IMR-90 (cell line): Measurements from ENCODE around the gene NHSL1. TPM values are rescaled to one million over a fixed set of nuclear protein-coding genes. Genes with fewer than 3 reads are reported as not detected.

Source experiments
- ATAC-seq: fragments of 200-7000 bp; cut with Tn5 transposase; 2 replicates; pipeline ENCODE4 v1.9.1; 2020; ENCODE audit warnings: low read depth, mild to moderate bottlenecking, moderate library complexity
- BruUV-seq: library from RNA; stranded (reverse); fragments of 400-500 nt; replicated peaks from 2 replicates; lab custom pipeline; 2021; lab: Mats Ljungman, UMichigan
- CTCF ChIA-PET: fragments of 300-600 bp; formaldehyde crosslinking; extraction: SDS; loops from one replicate; lab custom pipeline; 2021; ENCODE audit warnings: antibody characterized with exemption; lab: Yijun Ruan, JAX
- POLR2A ChIA-PET: fragments of 300-600 bp; sonication (Branson Sonifier 250); formaldehyde crosslinking; loops from one replicate; lab custom pipeline; 2022; ENCODE audit warnings: antibody characterized with exemption; ENCODE audit not compliant: unreplicated experiment; lab: Charles Lee
- DNase-seq: peaks from one replicate; pipeline ENCODE4 v3.0.0; 2013
- H2AFZ ChIP-seq: replicated peaks from 2 replicates; pipeline ENCODE3; 2013; ENCODE audit warnings: low read length, mild to moderate bottlenecking; ENCODE audit not compliant: poor library complexity
- H2AK5ac ChIP-seq: 2 replicates; pipeline ENCODE4 v1.6.1; 2013; ENCODE audit warnings: low read depth, low read length, inconsistent platforms
- H2AK9ac ChIP-seq: replicated peaks from 2 replicates; pipeline ENCODE3; 2013; ENCODE audit warnings: mild to moderate bottlenecking, low read depth, low read length, moderate library complexity; ENCODE audit not compliant: poor library complexity
- H2BK120ac ChIP-seq: 2 replicates; pipeline ENCODE4 v1.6.1; 2013; ENCODE audit warnings: low read depth, low read length, inconsistent platforms
- H2BK15ac ChIP-seq: 3 replicates; pipeline ENCODE4 v1.6.1; 2013; ENCODE audit warnings: low read depth, low read length, inconsistent platforms
- H2BK20ac ChIP-seq: 2 replicates; pipeline ENCODE4 v1.6.1; 2013; ENCODE audit warnings: low read depth, mild to moderate bottlenecking, inconsistent platforms, low read length, moderate library complexity
- H2BK5ac ChIP-seq: 2 replicates; pipeline ENCODE4 v1.6.1; 2013; ENCODE audit warnings: mild to moderate bottlenecking, low read depth, low read length, inconsistent platforms; ENCODE audit not compliant: poor library complexity, severe bottlenecking
- H3K14ac ChIP-seq: replicated peaks from 2 replicates; pipeline ENCODE4 v1.6.1; 2013; ENCODE audit warnings: low read depth, low read length, inconsistent platforms
- H3K18ac ChIP-seq: 2 replicates; pipeline ENCODE4 v1.6.1; 2013; ENCODE audit warnings: low read depth, low read length, control low read depth
- H3K23ac ChIP-seq: 2 replicates; pipeline ENCODE4 v1.6.1; 2013; ENCODE audit warnings: low read depth, low read length, inconsistent platforms
- H3K27ac ChIP-seq: 2 replicates; pipeline ENCODE4 v1.5.1; 2013; ENCODE audit warnings: mild to moderate bottlenecking, control low read depth, low read length; ENCODE audit not compliant: insufficient read depth
- H3K27me3 ChIP-seq: 2 replicates; pipeline ENCODE4 v1.6.1; 2013; ENCODE audit warnings: low read length; ENCODE audit not compliant: control insufficient read depth, insufficient read depth
- H3K36me3 ChIP-seq: 2 replicates; pipeline ENCODE4 v1.6.1; 2013; ENCODE audit warnings: low read length, mixed read lengths; ENCODE audit not compliant: control insufficient read depth, insufficient read depth
- H3K4ac ChIP-seq: 2 replicates; pipeline ENCODE4 v1.6.1; 2013; ENCODE audit warnings: low read depth, low read length, inconsistent platforms
- H3K4me1 ChIP-seq: 2 replicates; pipeline ENCODE4 v1.6.1; 2013; ENCODE audit warnings: low read length, mixed read lengths; ENCODE audit not compliant: control insufficient read depth, insufficient read depth
- H3K4me2 ChIP-seq: 2 replicates; pipeline ENCODE4 v1.6.1; 2013; ENCODE audit warnings: low read depth, mild to moderate bottlenecking, control low read depth, low read length, moderate library complexity
- H3K4me3 ChIP-seq: 2 replicates; pipeline ENCODE4 v1.5.1; 2013; ENCODE audit warnings: low read depth, mild to moderate bottlenecking, control low read depth, low read length, moderate library complexity; ENCODE audit not compliant: insufficient read depth
- H3K56ac ChIP-seq: 2 replicates; pipeline ENCODE4 v1.6.1; 2013; ENCODE audit warnings: low read length, inconsistent platforms; ENCODE audit not compliant: insufficient read depth; ENCODE audit errors: extremely low read depth
- H3K79me1 ChIP-seq, 2 experiments: 2 replicates each; pipeline ENCODE4 v1.6.1; 2013; ENCODE audit warnings: low read length in 2 of 2, inconsistent platforms in 1 of 2, low read depth in 1 of 2
- H3K9ac ChIP-seq: 2 replicates; pipeline ENCODE4 v1.6.1; 2013; ENCODE audit warnings: low read depth, low read length, control low read depth
- H3K9me1 ChIP-seq: 2 replicates; pipeline ENCODE4 v1.6.1; 2013; ENCODE audit warnings: low read length, inconsistent platforms; ENCODE audit not compliant: insufficient read depth
- H3K9me3 ChIP-seq: 2 replicates; pipeline ENCODE4 v1.6.1; 2013; ENCODE audit warnings: low read length; ENCODE audit not compliant: control insufficient read depth, insufficient read depth
- H4K20me1 ChIP-seq: 2 replicates; pipeline ENCODE4 v1.6.1; 2013; ENCODE audit warnings: low read length, inconsistent platforms; ENCODE audit not compliant: insufficient read depth
- H4K5ac ChIP-seq: 2 replicates; pipeline ENCODE4 v1.6.1; 2013; ENCODE audit warnings: mild to moderate bottlenecking, low read depth, low read length, control low read depth
- H4K8ac ChIP-seq, 2 experiments: 2 replicates each; pipeline ENCODE4 v1.6.1; 2013; ENCODE audit warnings: low read depth in 2 of 2, low read length in 2 of 2, control low read depth in 1 of 2, inconsistent platforms in 1 of 2
- H4K91ac ChIP-seq: 2 replicates; pipeline ENCODE4 v1.6.1; 2013; ENCODE audit warnings: low read depth, low read length, inconsistent platforms; ENCODE audit not compliant: insufficient read depth
- BHLHE40 ChIP-seq: fragments of 150-350 bp; IDR thresholded peaks from 2 replicates; pipeline ENCODE4 v1.6.1; 2016; ENCODE audit warnings: mild to moderate bottlenecking, low read depth, low read length
- CEBPB ChIP-seq: IDR thresholded peaks from 2 replicates; pipeline ENCODE4 v1.6.1; 2012; ENCODE audit warnings: low read depth, low read length, improper control_type of control experiment
- CHD1 ChIP-seq: IDR thresholded peaks from 2 replicates; pipeline ENCODE4 v1.6.1; 2012; ENCODE audit warnings: low read depth, low read length, improper control_type of control experiment
- FOS ChIP-seq: fragments of 150-350 bp; IDR thresholded peaks from 2 replicates; pipeline ENCODE4 v1.6.1; 2016; ENCODE audit warnings: low read depth, low read length
- MAFK ChIP-seq: IDR thresholded peaks from 2 replicates; pipeline ENCODE4 v1.6.1; 2012; ENCODE audit warnings: low read depth, low read length, improper control_type of control experiment
- MAZ ChIP-seq: IDR thresholded peaks from 2 replicates; pipeline ENCODE4 v1.6.1; 2012; ENCODE audit warnings: low read depth, mild to moderate bottlenecking, low read length, improper control_type of control experiment, moderate library complexity, borderline replicate concordance
- MXI1 ChIP-seq: IDR thresholded peaks from 2 replicates; pipeline ENCODE4 v1.6.1; 2012; ENCODE audit warnings: low read depth, mild to moderate bottlenecking, low read length, moderate library complexity, borderline replicate concordance
- NFE2L2 ChIP-seq: fragments of 150-350 bp; IDR thresholded peaks from 2 replicates; pipeline ENCODE4 v1.6.1; 2016; ENCODE audit warnings: low read depth, mild to moderate bottlenecking, low read length
- POLR2A ChIP-seq: IDR thresholded peaks from 2 replicates; pipeline ENCODE4 v1.6.1; 2012; ENCODE audit warnings: mild to moderate bottlenecking, low read depth, low read length
- RAD21 ChIP-seq: IDR thresholded peaks from 2 replicates; pipeline ENCODE4 v1.6.1; 2012; ENCODE audit warnings: low read length, improper control_type of control experiment
- RCOR1 ChIP-seq: IDR thresholded peaks from 2 replicates; pipeline ENCODE4 v1.6.1; 2012; ENCODE audit warnings: mild to moderate bottlenecking, low read length, improper control_type of control experiment; ENCODE audit not compliant: insufficient replicate concordance
- RFX5 ChIP-seq: IDR thresholded peaks from 2 replicates; pipeline ENCODE4 v1.8.0; 2012; ENCODE audit warnings: low read depth, mild to moderate bottlenecking, low read length, moderate library complexity
- SMC3 ChIP-seq: fragments of 150-350 bp; IDR thresholded peaks from 2 replicates; pipeline ENCODE4 v1.6.1; 2016; ENCODE audit warnings: low read depth, mild to moderate bottlenecking, antibody characterized with exemption, low read length, moderate library complexity
- WGBS, 2 experiments: methylation state at CpG; one replicate each; pipeline versions ENCODE4 v1.1.5 to v1.1.7; 2013; ENCODE audit warnings: missing lambda C conversion rate in 2 of 2; ENCODE audit not compliant: insufficient read length in 1 of 2; ENCODE audit errors: extremely low coverage in 2 of 2; 5-methylcytosine and 5-hydroxymethylcytosine counted together
- dilution Hi-C: fragments of 300-500 bp; cut with HindIII; formaldehyde crosslinking; loops from one replicate; pipeline ENCODE4 v1.14.3; 2018; ENCODE audit warnings: low sequenced_read_pairs; ENCODE audit not compliant: unreplicated experiment
- in situ Hi-C: fragments of 300-500 bp; cut with MboI; formaldehyde crosslinking; loops from 3 replicates; pipeline ENCODE4 v1.14.3; 2019; ENCODE audit warnings: low sequenced_read_pairs, inconsistent platforms, mixed read lengths
- intact Hi-C: fragments of 100-400 bp; cut with micrococcal nuclease; formaldehyde crosslinking; loops from 2 replicates; pipeline ENCODE4 v1.10.0; 2022
- polyA plus RNA-seq, 3 experiments: library from polyadenylated mRNA; depleted of rRNA; stranded (reverse); fragments of >200 nt; gene quantifications; 2 replicates each; pipeline ENCODE4 v1.2.3, GENCODE V29; 2012; ENCODE audit warnings: low replicate concordance in 1 of 3
- total RNA-seq: library from RNA; depleted of rRNA; stranded (reverse); fragments of >200 nt; gene quantifications from 2 replicates; pipeline ENCODE4 v1.2.3, GENCODE V29; 2012
- TF ChIP-seq, protein P1 (sequence below): fragments of 150-350 bp; IDR thresholded peaks from 2 replicates; pipeline ENCODE4 v1.6.1; 2017; ENCODE audit warnings: mild to moderate bottlenecking, antibody characterized with exemption, low read length, low read depth
- TF ChIP-seq, protein P2 (sequence below): fragments of 150-350 bp; IDR thresholded peaks from 2 replicates; pipeline ENCODE4 v1.6.1; 2016; ENCODE audit warnings: low read depth, mild to moderate bottlenecking, low read length, moderate library complexity, borderline replicate concordance
- TF ChIP-seq, protein P3 (sequence below): conservative IDR thresholded peaks from 2 replicates; pipeline ENCODE4 v1.5.1; 2012; ENCODE audit warnings: mild to moderate bottlenecking, low read depth, low read length, improper control_type of control experiment

NHSL1 gene
- total and polyA plus RNA-seq, 2 of the 4 experiments (the other 2 are of a cell fraction) = 5.6 to 7.2 TPM

DNA sequence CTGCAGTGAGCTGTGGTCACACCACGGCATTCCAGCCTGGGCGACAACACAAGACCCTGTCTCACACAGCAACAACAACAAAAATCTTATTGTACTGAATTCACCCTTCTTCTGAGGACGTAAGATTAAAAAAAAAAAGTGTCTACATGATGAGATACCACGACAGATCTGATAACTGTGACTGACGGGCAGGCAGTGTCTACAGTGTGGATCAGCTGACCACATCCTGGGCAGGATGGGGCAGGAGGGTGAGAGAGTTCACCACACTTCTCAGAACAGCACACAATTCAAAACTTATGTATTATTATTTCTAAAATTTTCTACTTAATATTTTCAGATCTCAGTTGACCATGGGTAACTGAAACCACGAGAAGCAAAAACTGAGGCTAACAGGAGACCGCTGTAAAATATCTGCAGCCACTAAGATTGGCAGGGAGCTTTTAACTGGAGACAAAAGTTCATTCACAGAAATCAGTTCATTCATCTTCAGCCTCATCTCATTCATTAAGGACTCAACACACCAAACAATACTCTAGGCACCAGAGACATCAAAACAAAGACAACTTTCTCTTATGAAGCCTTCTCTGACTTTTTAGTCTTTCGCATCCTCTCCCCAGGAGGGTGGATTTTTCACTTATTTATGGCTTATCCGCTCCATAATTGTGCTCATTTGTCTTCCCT lies 15.7 kb upstream of the NHSL1 start:
- Histone ChIP-seq H2AK5ac (no peak overlapping the region), H2BK20ac (no peak overlapping the region), H3K27me3 (no peaks in the 10 kb centered on the region), H3K79me1 (peaks cover 25 to 32% of the 10 kb centered on the region in 2 experiments), H4K5ac (no peak overlapping the region), H2AFZ (no peak overlapping the region), H4K8ac (no peak overlapping the region), H3K23ac (no peak overlapping the region), H3K18ac (no peak overlapping the region), H3K4me2 (no peak overlapping the region), H3K4me3 (no peak overlapping the region), H3K36me3 (no peaks in the 10 kb centered on the region), H3K9me1 (peaks cover 10% of the 10 kb centered on the region), H3K4me1 (no peaks in the 10 kb centered on the region), H2AK9ac (no peak overlapping the region), H3K56ac (no peak overlapping the region), H2BK120ac (no peak overlapping the region), H3K27ac (no peak overlapping the region), H2BK15ac (no peak overlapping the region), H3K14ac (peak overlapping the region; percentile 1; the same call in 1 of the 2 replicates), H3K9ac (no peak overlapping the region), H4K91ac (no peak overlapping the region), H2BK5ac (no peak overlapping the region), H3K9me3 (peaks cover 2% of the 10 kb centered on the region; the same call in 1 of the 2 replicates), H4K20me1 (no peaks in the 10 kb centered on the region), H3K4ac (no peak overlapping the region)
- ATAC-seq (no peak), DNase-seq (no peak)
- intact Hi-C loops (no loop called here), dilution Hi-C loops (no loop called here), in situ Hi-C loops (loop anchor here (5.0 kb wide), 1 partner anchor 83 kb away; no protein-coding TSS in a partner anchor)
- WGBS, 2 experiments = no CpG with 5 or more reads among the region's 9 CpGs
- CTCF ChIA-PET = no interaction called here
- TF ChIP-seq POLR2A = no peak
- no peak for TF ChIP-seq FOS
- no peak for TF ChIP-seq MAZ
- no peak for TF ChIP-seq RAD21
- TF ChIP-seq BHLHE40 = no peak
- TF ChIP-seq MAFK = no peak
- TF ChIP-seq CHD1 = no peak
- TF ChIP-seq NFE2L2 = no peak
- TF ChIP-seq RFX5 = no peak
- no peak for TF ChIP-seq SMC3
- no peak for TF ChIP-seq MXI1
- TF ChIP-seq, protein P1, sequence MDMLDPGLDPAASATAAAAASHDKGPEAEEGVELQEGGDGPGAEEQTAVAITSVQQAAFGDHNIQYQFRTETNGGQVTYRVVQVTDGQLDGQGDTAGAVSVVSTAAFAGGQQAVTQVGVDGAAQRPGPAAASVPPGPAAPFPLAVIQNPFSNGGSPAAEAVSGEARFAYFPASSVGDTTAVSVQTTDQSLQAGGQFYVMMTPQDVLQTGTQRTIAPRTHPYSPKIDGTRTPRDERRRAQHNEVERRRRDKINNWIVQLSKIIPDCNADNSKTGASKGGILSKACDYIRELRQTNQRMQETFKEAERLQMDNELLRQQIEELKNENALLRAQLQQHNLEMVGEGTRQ = no peak
- TF ChIP-seq, protein P2, sequence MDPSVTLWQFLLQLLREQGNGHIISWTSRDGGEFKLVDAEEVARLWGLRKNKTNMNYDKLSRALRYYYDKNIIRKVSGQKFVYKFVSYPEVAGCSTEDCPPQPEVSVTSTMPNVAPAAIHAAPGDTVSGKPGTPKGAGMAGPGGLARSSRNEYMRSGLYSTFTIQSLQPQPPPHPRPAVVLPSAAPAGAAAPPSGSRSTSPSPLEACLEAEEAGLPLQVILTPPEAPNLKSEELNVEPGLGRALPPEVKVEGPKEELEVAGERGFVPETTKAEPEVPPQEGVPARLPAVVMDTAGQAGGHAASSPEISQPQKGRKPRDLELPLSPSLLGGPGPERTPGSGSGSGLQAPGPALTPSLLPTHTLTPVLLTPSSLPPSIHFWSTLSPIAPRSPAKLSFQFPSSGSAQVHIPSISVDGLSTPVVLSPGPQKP = no peak
- TF ChIP-seq, protein P3, sequence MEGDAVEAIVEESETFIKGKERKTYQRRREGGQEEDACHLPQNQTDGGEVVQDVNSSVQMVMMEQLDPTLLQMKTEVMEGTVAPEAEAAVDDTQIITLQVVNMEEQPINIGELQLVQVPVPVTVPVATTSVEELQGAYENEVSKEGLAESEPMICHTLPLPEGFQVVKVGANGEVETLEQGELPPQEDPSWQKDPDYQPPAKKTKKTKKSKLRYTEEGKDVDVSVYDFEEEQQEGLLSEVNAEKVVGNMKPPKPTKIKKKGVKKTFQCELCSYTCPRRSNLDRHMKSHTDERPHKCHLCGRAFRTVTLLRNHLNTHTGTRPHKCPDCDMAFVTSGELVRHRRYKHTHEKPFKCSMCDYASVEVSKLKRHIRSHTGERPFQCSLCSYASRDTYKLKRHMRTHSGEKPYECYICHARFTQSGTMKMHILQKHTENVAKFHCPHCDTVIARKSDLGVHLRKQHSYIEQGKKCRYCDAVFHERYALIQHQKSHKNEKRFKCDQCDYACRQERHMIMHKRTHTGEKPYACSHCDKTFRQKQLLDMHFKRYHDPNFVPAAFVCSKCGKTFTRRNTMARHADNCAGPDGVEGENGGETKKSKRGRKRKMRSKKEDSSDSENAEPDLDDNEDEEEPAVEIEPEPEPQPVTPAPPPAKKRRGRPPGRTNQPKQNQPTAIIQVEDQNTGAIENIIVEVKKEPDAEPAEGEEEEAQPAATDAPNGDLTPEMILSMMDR = no peak
- TF ChIP-seq CEBPB = no peak
- TF ChIP-seq RCOR1 = no peak
- no TSS peak for BruUV-seq
- POLR2A ChIA-PET = no interaction called here
